Midbrain (tissue), 1 donor: ENCODE results near the gene ALDH1A3.
A peak's percentile ranks its signal among the peaks of the same experiment; 100 is the strongest.

ENCODE experiments used
- DNase-seq: peaks from one replicate; lab custom pipeline; 2025; lab: John Stamatoyannopoulos, UW

Gene ALDH1A3

DNA sequence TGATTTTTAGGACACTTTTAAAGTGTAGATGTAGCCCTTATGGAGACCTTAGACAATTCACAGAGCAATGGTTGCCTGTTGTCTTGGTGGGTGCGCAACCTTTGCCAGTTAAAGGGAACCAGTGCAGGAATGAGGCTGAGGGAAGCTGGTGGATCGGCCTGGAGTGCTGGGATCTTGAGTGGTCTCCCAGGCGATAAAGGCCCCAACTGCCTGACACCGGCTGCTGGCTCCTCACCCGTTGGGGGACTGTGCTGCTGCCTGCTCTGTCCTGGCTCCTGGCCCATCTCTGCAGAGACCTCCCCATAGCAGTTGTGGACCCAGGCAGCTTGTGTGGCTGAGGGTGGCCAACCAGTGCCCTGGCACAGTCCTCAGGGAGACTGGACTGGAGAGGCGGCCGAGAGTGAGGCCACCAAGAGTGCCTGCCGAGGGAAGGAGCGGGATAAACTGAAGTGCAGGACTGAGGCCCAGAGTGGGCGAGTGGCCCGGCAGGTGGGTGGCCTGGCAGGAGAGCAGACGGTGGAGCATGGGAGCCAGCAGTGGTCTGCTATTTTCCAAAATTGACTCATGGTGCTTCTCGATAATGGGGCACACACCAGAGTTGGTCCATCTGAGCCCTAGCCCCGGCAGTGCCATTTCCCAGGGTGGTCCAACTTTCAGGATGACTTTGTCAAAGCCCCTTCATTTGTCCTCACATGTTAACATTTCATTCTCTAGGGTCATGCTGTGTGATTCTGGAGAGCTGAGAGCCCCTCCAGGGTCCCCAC, 2.1 kb downstream of the ALDH1A3 start:
- no peak for DNase-seq

DNA sequence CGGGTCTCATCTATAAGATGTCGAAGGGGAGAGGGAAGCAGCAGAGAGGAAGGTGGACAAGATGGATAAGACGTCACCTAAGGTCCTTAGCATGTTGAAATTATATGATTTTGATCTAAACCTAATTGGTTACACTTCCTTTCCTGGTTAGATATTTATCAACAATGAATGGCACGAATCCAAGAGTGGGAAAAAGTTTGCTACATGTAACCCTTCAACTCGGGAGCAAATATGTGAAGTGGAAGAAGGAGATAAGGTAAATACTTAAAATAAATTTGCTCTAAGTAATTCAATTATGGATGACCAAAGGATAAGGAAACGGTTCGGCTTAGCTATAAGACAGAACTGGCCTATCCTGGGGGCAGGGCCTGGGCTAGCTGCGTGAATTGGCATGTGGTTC, 5.5 kb downstream of the ALDH1A3 start:
- no peak for DNase-seq

DNA sequence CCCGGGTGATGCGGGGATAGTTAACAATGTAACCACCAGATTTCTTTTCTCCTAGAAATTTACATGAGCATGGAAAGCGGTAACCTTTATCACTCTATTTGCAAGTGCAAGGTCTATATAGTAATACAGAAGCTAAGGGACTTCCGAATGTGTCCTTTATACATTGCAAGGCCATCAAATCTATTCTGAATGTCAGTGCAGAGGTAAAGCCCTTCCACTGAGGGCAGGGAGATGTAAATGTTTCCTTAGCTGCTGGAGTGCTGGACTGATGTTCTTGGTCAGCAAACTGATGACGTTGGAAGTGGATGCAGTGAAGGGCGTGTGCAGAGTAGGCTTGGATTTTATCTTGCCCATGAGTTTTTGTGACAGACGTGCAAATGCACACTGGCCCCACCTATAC, 6.2 kb downstream of the ALDH1A3 start:
- DNase-seq = no peak

DNA sequence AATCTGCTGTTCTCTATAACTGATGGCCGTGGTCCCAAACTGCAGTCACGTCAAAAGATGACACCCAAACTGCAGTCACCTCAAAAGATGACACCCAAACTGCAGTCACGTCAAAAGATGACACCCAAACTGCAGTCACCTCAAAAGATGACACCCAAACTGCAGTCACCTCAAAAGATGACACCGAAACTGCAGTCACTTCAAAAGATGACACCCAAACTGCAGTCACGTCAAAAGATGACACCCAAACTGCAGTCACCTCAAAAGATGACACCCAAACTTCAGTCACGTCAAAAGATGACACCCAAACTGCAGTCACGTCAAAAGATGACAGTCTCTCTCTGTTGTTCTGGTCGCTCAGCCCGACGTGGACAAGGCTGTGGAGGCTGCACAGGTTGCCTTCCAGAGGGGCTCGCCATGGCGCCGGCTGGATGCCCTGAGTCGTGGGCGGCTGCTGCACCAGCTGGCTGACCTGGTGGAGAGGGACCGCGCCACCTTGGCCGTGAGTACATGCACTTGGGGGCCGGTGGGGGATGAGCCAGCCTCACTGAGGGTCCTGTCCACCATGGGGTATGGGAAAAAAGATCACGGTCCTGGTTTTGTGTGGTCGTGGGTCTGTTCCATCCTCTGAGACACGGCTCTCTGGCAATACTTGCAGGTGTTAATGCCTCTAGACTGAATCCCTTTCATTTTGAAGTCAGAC, 7.7 kb downstream of the ALDH1A3 start:
- DNase-seq = no peak

DNA sequence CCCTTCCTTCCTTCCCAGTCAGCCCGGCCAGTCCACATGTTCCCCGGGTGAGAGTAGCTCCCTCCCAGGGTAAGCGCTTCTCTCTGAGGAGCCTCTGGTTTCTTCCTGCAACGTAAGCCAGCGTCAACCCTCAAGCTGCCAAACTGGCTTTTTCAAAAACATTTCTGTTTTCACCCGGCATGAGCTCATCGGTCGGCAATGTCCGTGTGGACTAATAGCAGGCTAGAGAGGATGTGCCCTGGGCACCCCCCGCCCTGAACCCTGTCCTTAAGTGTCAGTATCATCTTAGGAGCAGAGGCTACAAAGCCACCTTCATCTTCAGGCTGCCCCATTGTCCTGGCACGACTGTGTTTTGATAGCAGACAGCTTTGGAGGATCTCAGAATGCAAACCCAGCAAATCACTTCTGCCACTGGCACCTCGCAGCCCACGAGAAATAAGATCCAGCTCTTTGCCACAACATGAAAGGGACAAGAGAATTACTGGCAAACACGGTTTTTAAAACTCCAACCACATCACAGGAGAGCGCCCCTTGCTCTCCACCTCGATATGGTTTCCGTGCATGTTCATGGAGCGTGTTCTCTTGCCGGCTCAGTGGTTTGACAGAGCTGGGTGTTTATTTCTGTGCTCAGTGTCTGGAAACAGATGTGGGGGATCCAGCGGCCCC, 9.9 kb downstream of the ALDH1A3 start:
- no peak for DNase-seq

- no peak for DNase-seq
Measured at GRCh38 chr15:100890051-100890720, 10.6 kb downstream of the ALDH1A3 start.

GRCh38 chr15:100890850-100891249, 11.2 kb downstream of the ALDH1A3 start:
- no peak for DNase-seq

DNA sequence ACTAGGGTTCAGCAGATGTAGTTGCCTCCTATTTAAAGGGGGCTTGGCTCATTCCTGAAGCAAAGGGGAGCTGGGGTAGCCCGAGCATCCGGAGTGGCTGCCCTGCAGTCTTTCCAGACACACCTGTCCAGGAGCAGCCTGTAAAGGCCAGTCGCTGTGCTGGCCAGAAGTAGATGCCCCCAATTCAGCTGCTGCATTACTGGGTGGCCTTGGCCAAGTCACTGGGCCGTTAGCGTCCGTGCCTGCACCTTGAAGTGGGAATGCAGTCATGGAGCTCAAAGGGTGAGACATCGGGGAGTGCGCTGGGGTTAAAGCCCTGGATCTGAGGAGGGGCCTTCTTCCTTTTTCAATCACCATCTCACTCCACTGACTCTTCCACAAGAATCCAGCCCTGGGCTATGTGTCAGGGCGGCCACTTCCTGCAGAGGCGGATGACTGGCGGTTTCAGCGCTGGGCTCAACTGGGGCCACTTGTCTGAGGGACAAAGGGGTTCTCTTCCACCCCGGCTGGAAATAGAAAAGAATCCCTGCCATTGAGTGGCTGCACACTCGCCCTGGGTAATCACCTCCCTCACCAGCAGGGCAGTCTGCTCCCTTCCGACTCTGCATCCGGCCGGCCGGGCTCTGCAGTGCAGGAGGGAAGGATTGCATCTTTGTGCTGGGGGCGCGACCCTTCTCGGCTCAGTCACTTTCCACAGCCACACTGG, 11.8 kb downstream of the ALDH1A3 start:
- DNase-seq = peak; percentile 32

DNA sequence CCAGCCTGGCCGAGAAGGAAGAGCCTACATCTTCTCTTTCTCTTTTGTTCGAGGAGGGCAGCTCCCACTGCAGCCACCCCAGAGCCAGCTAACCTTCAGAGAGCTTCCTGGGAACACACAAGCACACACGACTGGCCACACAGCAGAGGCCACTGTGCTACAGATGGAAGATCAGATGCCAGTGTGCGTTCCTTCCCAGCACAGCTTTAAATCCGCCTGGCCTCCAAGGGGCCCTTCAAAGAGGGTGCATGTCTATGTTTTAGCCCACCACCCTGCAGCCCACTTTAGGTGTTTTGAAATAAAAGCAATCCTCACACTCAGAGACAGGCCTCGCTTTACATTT, 12.4 kb downstream of the ALDH1A3 start:
- no peak for DNase-seq

- DNase-seq = no peak
Measured at GRCh38 chr15:100893261-100893963, 13.8 kb downstream of the ALDH1A3 start.

DNA sequence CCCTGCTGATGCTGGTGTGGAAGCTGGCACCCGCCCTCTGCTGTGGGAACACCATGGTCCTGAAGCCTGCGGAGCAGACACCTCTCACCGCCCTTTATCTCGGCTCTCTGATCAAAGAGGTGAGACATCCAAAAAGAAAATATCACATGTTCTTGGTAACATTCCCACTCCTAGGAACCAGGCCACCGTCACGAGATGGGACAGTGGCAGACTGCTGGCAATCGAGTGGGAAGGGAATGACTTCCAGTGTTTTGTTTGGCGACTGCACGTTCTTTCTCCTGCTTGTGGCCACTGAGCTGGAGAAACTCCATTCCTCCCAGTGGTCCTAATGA, 14.3 kb downstream of the ALDH1A3 start:
- DNase-seq = no peak

DNA sequence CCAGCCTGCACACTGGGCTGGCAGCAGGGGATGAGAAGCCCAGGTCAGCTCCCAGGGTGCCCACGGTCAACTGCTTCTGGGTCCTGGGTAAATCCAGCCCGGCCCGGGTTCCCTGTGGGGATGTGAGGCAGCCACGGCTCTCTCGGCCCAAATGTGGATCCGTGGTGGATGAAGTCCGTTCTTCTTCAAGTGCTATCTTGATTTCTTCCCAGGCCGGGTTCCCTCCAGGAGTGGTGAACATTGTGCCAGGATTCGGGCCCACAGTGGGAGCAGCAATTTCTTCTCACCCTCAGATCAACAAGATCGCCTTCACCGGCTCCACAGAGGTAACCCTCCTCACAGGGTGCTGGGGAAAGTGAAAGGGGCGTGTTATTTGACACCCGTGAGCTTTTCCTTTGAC, 16.1 kb downstream of the ALDH1A3 start:
- DNase-seq = no peak

DNA sequence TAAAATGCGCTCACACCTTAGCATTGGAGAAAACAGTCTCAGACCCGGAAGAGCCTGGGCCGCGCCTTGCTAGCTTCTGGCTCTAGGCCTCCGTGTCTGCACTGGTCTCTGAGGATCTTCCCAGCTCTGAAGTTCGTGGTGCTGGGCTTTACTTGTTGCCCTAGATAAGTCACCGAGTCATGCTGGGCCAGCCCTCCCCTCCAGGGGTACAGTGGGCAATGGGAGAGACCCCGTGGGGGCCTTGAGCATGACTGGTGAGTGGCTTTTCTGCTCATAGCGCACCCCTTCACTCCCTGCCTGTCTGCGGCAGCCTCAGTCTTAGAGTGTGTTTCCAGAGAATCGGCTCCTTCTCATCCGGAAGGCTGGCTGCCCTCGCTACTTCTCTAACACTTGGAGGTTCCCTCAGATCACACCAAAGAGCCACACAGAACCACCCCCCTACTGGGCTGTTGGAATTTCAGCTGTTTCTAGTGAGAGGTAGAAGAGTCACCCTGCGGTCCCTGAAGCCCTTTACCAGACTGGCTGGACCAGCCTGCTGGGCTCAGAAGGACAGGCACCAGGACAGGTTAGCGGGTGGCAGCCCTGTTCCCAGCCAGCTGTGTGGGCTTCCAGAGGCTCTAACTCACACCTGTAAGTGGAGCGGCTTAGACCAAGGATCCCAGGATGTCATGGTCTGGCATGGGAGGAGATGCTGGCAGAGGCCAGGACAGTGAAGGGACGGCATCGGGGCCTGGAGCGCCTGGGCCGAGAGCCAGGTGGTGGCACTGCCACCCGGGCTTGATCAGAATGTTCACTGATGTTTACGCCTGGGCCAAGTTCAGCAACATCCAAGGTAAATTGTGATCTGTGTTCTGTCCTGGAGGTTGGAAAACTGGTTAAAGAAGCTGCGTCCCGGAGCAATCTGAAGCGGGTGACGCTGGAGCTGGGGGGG, 17.9 kb downstream of the ALDH1A3 start:
- DNase-seq = no peak

DNA sequence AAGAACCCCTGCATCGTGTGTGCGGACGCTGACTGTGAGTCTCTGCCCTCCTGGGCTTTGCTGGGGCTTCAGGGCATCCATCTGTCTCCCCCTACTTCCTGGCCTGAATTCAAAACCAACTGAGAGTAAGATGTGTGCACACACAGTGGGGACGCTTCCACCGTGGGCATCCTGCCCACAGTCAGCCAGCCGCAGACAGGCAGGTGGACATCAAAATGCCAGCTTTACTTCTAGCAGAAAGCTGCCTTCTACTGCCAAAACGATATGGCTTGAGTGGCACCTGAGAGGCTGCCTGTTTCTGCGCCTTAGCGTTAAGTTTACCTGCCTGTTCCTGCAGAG, 18.5 kb downstream of the ALDH1A3 start:
- DNase-seq = no peak

DNA sequence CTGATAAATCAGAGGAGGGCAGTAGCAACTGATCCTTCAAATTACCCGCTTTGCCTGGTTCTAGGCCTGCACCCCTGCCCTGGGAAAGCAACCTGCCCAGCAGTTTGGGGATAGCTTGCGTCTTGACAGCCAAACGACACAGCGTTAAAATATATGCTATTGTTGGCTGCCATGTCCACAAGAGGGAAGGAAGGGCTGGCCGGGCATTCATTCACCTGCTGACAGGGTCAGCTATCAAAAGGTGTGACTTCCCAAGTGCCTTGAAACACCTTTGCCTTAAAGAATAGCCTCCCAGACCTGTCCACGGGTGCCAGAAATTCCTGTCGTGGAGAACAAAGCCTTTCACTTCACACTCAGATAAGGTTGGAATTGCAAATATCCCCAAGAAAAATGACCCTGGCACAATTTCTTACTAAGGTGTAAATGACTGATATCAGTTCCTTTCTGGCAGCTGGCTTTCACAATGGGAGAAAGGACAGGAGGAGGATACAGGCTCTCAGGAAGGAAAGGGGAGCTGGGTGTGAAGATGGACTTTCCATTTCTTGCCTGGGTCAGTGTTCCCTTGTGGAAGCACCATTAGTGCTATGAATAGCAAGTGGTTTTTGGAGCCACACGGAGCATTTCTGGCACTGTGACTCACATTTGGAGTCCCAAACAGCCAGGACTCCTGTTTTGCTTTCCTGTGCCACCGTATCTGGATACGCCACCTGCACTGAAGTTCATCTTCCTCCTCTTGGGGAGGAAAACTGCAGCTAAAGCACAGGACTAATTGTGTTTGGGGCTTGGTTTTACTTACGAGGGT, 19.2 kb downstream of the ALDH1A3 start:
- DNase-seq = no peak

- no peak for DNase-seq
Measured at GRCh38 chr15:100899601-100900000, 20.0 kb downstream of the ALDH1A3 start.

GRCh38 chr15:100900136-100900794, 20.6 kb downstream of the ALDH1A3 start:
- no peak for DNase-seq

DNA sequence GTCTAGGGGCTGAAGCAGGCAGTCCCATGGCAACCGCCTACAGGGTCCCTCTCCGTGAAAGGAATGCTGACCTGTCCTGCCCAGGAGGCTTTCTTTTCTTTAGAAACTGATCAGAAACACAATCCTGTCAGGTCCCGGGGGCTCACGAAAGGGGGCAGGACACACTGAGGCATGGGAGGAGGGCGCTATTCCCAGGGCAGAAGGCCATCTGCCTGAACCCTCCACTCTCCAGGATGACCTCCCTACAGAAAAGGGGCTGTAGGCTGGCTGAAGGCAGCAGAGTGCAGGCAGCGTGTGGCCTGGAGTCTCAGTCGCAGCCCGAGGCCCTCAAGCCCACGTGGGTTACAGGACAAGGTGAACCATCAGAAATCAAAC, 21.2 kb downstream of the ALDH1A3 start:
- DNase-seq = no peak

GRCh38 chr15:100901296-100901695, 21.7 kb downstream of the ALDH1A3 start:
- no peak for DNase-seq
